GM12878 (cell line): Measurements from ENCODE around the gene AMN. TPM values are rescaled to one million over a fixed set of nuclear protein-coding genes. Genes with fewer than 3 reads are reported as not detected.

Source experiments
- ATAC-seq: fragments of 200-7000 bp; cut with Tn5 transposase; 3 replicates; pipeline ENCODE4 v1.9.1; 2020; ENCODE audit warnings: mild to moderate bottlenecking, moderate library complexity
- BruUV-seq: library from RNA; stranded (reverse); fragments of 400-500 nt; replicated peaks from 2 replicates; lab custom pipeline; 2021; lab: Mats Ljungman, UMichigan
- CTCF ChIA-PET: fragments of 300-600 bp; sonication (Branson Sonifier 250); formaldehyde crosslinking; extraction: SDS; loops from one replicate; lab custom pipeline; 2021; ENCODE audit warnings: inconsistent platforms; lab: Yijun Ruan, JAX
- POLR2A ChIA-PET: fragments of 350-600 bp; formaldehyde crosslinking; extraction: SDS; loops from one replicate; lab custom pipeline; 2021; ENCODE audit warnings: inconsistent platforms; lab: Charles Lee
- RAD21 ChIA-PET: fragments of 300-600 bp; sonication (Branson Sonifier 250); formaldehyde crosslinking; loops from one replicate; lab custom pipeline; 2023; ENCODE audit warnings: antibody characterized with exemption; ENCODE audit not compliant: unreplicated experiment; lab: Charles Lee
- SMC1A ChIA-PET: fragments of 300-600 bp; sonication (Branson Sonifier 250); formaldehyde crosslinking; loops from one replicate; lab custom pipeline; 2023; ENCODE audit not compliant: unreplicated experiment, uncharacterized antibody; lab: Charles Lee
- DNase-seq: peaks from one replicate; pipeline ENCODE4 v3.0.0-alpha.2; 2011; ENCODE audit warnings: low read depth, low spot score
- FAIRE-seq: peaks from 3 replicates; lab custom pipeline; 2011; peaks lifted over from hg19 to GRCh38; lab: Jason Lieb, UNC
- H2AFZ ChIP-seq: 2 replicates; pipeline ENCODE4 v1.6.0; 2011; ENCODE audit warnings: low read depth, low read length, control low read depth; ENCODE audit not compliant: control insufficient read depth
- H3K27ac ChIP-seq: 2 replicates; pipeline ENCODE4 v1.5.1; 2011; ENCODE audit warnings: control low read depth; ENCODE audit not compliant: control insufficient read depth, insufficient read depth
- H3K27me3 ChIP-seq, 2 experiments: replicated peaks in 1 of 2; 2 replicates each; pipeline versions ENCODE4 v1.6.0 to v1.6.1; 2011; ENCODE audit warnings: low read length in 1 of 2; ENCODE audit not compliant: control insufficient read depth in 2 of 2, insufficient read depth in 2 of 2
- H3K36me3 ChIP-seq, 2 experiments: 2 replicates each; pipeline ENCODE4 v1.5.1; 2011; ENCODE audit warnings: low read length in 1 of 2; ENCODE audit not compliant: control insufficient read depth in 2 of 2, insufficient read depth in 2 of 2
- H3K4me1 ChIP-seq: 2 replicates; pipeline ENCODE4 v1.6.1; 2011; ENCODE audit warnings: mild to moderate bottlenecking, low read length, moderate library complexity, mixed read lengths; ENCODE audit not compliant: control insufficient read depth, insufficient read depth
- H3K4me2 ChIP-seq: 2 replicates; pipeline ENCODE4 v1.6.0; 2011; ENCODE audit warnings: control low read depth; ENCODE audit not compliant: control insufficient read depth, insufficient read depth
- H3K4me3 ChIP-seq: fragments of 200-600 bp; sonication (generic); 2 replicates; pipeline ENCODE4 v1.5.1; 2016
- H3K79me2 ChIP-seq: 2 replicates; pipeline ENCODE4 v1.6.0; 2011; ENCODE audit warnings: low read length; ENCODE audit not compliant: control insufficient read depth, insufficient read depth
- H3K9ac ChIP-seq: 2 replicates; pipeline ENCODE4 v1.8.0; 2011; ENCODE audit warnings: low read length, control low read depth, mixed read lengths; ENCODE audit not compliant: control insufficient read depth, insufficient read depth
- H3K9me3 ChIP-seq: replicated peaks from 3 replicates; pipeline ENCODE4 v1.5.1; 2011; ENCODE audit warnings: mild to moderate bottlenecking, low read length; ENCODE audit not compliant: control insufficient read depth, insufficient read depth
- H4K20me1 ChIP-seq: 2 replicates; pipeline ENCODE4 v1.6.0; 2011; ENCODE audit not compliant: control insufficient read depth, insufficient read depth
- CBX3 ChIP-seq: fragments of 200-600 bp; sonication (generic); IDR thresholded peaks from 2 replicates; pipeline ENCODE4 v1.6.1; 2016; ENCODE audit warnings: low read depth, borderline replicate concordance
- JUNB ChIP-seq: IDR thresholded peaks from 2 replicates; pipeline ENCODE4 v1.6.1; 2016; ENCODE audit warnings: antibody characterized with exemption, mild to moderate bottlenecking
- ZNF384 ChIP-seq: IDR thresholded peaks from 2 replicates; pipeline ENCODE4 v1.6.1; 2012; ENCODE audit warnings: low read depth, mild to moderate bottlenecking, low read length, improper control_type of control experiment, borderline replicate concordance
- WGBS: methylation state at CpG from one replicate; pipeline ENCODE4 v1.1.6; 2016; ENCODE audit warnings: low lambda C conversion rate; ENCODE audit not compliant: insufficient replicate concordance, insufficient coverage; ENCODE audit errors: missing lambda C conversion rate; 5-methylcytosine and 5-hydroxymethylcytosine counted together
- in situ Hi-C: fragments of 300-500 bp; cut with MboI; formaldehyde crosslinking; loops from 9 replicates; pipeline ENCODE4 v1.14.3; 2018; ENCODE audit warnings: mixed read lengths
- intact Hi-C: fragments of 100-400 bp; cut with micrococcal nuclease; formaldehyde crosslinking; loops from one replicate; pipeline ENCODE4 v1.14.2; 2022; ENCODE audit not compliant: unreplicated experiment
- polyA plus RNA-seq, 11 experiments: library from polyadenylated mRNA; depleted of rRNA in 4 of 11; unstranded in 6 of 11; stranded (reverse) in 5 of 11; fragments of >200 nt; fragmentation: Nextera tagmentation in 4 of 11; fragmentation: Illumina TruSeq in 1 of 11; extraction: Ambion mirVana in 4 of 11; extraction: Trizol in 1 of 11; gene quantifications; 1 replicate in 1 of 11; 2 replicates in 10 of 11; pipeline versions ENCODE4 v1.2.1 to v1.2.3, GENCODE V29; 2011 to 2016; ENCODE audit warnings: inconsistent platforms in 2 of 11, missing spikeins in 2 of 11, low read depth in 1 of 11
- total RNA-seq, 4 experiments: library from RNA; depleted of rRNA in 3 of 4; stranded (reverse); fragments of >200 nt in 3 of 4; fragmentation: Illumina TruSeq in 1 of 4; extraction: Trizol in 1 of 4; gene quantifications; 2 replicates each; pipeline versions ENCODE4 v1.2.1 to v1.2.3, GENCODE V29; 2013 to 2021
- TF ChIP-seq, protein P1 (sequence below): fragments of 450-650 bp; IDR thresholded peaks from 2 replicates; pipeline ENCODE4 v1.6.1; 2017; ENCODE audit warnings: mild to moderate bottlenecking, moderate library complexity

AMN gene
- total and polyA plus RNA-seq, 10 of the 15 experiments (the other 5 are each of a cell fraction or from before 2014, with no cell fraction given), result 0.03 to 0.33 (median 0.11) TPM; not detected in 6

DNA sequence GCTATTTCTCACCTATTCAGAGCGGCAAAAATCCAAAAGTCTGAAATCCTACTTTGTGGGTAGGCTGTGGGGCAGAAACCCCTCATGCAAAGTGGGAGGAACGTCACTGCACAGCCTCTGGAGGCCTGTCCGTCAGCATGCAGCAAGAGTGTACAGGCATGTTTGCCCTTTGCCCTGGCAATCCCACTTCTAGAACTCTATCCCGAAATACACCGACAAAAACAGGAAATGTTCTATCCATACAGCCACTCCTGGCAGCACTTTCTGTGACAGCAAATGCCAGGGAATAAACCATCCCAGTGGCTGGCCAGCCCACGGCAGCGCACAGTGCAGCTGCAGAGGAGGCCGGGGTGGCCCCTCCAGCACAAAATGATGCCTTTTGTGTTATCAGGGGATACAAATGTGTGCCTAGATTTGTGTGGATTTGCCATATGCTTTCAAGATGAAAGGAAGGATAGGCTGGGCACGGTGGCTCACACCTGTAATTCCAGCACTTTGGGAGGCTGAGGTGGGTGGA lies 39.7 kb downstream of the AMN start:
- no TSS peak for BruUV-seq
- RAD21 ChIA-PET, result no interaction called here
- WGBS, result 78% methylated on average over 9 of the region's 9 CpGs
- in situ Hi-C loops (no loop called here), intact Hi-C loops (no loop called here)
- FAIRE-seq (no peak), ATAC-seq (no peak), DNase-seq (no peak)
- Histone ChIP-seq H3K4me1 (no peaks in the 10 kb centered on the region), H4K20me1 (no peaks in the 10 kb centered on the region), H3K9me3 (no peaks in the 10 kb centered on the region), H3K4me2 (no peak overlapping the region), H3K4me3 (no peak overlapping the region), H3K27me3 (no peaks in the 10 kb centered on the region), H2AFZ (no peak overlapping the region), H3K36me3 (peaks cover 14 to 16% of the 10 kb centered on the region in 2 experiments; a peak in 3 of 4 replicates), H3K27ac (no peak overlapping the region), H3K9ac (no peak overlapping the region), H3K79me2 (no peaks in the 10 kb centered on the region)
- SMC1A ChIA-PET, result no interaction called here
- CTCF ChIA-PET, result no interaction called here
- POLR2A ChIA-PET, result no interaction called here
- no peak for TF ChIP-seq JUNB
- no peak for TF ChIP-seq ZNF384
- TF ChIP-seq, protein P1, sequence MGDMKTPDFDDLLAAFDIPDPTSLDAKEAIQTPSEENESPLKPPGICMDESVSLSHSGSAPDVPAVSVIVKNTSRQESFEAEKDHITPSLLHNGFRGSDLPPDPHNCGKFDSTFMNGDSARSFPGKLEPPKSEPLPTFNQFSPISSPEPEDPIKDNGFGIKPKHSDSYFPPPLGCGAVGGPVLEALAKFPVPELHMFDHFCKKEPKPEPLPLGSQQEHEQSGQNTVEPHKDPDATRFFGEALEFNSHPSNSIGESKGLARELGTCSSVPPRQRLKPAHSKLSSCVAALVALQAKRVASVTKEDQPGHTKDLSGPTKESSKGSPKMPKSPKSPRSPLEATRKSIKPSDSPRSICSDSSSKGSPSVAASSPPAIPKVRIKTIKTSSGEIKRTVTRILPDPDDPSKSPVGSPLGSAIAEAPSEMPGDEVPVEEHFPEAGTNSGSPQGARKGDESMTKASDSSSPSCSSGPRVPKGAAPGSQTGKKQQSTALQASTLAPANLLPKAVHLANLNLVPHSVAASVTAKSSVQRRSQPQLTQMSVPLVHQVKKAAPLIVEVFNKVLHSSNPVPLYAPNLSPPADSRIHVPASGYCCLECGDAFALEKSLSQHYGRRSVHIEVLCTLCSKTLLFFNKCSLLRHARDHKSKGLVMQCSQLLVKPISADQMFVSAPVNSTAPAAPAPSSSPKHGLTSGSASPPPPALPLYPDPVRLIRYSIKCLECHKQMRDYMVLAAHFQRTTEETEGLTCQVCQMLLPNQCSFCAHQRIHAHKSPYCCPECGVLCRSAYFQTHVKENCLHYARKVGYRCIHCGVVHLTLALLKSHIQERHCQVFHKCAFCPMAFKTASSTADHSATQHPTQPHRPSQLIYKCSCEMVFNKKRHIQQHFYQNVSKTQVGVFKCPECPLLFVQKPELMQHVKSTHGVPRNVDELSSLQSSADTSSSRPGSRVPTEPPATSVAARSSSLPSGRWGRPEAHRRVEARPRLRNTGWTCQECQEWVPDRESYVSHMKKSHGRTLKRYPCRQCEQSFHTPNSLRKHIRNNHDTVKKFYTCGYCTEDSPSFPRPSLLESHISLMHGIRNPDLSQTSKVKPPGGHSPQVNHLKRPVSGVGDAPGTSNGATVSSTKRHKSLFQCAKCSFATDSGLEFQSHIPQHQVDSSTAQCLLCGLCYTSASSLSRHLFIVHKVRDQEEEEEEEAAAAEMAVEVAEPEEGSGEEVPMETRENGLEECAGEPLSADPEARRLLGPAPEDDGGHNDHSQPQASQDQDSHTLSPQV, result no peak
- no peak for TF ChIP-seq CBX3
